Breast epithelium (tissue), 3 donors: ENCODE measurements around the gene BCL2A1.

ENCODE experiments used
- CTCF ChIP-seq, 3 donors: fragments of 450-650 bp; IDR thresholded peaks; one replicate each; pipeline ENCODE4 v1.5.1; 2016 to 2017; ENCODE audit warnings: antibody characterized with exemption in 3 of 3, mild to moderate bottlenecking in 3 of 3, moderate library complexity in 3 of 3
- POLR2A ChIP-seq: fragments of 450-650 bp; IDR thresholded peaks from one replicate; pipeline ENCODE4 v1.6.1; 2016; ENCODE audit warnings: antibody characterized with exemption, mild to moderate bottlenecking, moderate library complexity
- POLR2AphosphoS5 ChIP-seq, 3 donors: sonication (generic); formaldehyde crosslinking; IDR thresholded peaks; one replicate each; pipeline ENCODE4 v1.6.1; 2017; ENCODE audit warnings: antibody characterized with exemption in 3 of 3

GRCh38 chr15:79930516-79930915 lies 40.5 kb downstream of the BCL2A1 start:
- TF ChIP-seq CTCF (IDR thresholded peaks at IDR 0.05) (no peak), POLR2AphosphoS5 (IDR thresholded peaks at IDR 0.05) (no peak), POLR2A (no peak)
